OCI-LY7 (cell line): ENCODE measurements around the gene C16orf95.

ENCODE experiments used
- EZH2phosphoT487 ChIP-seq: fragments of 200-600 bp; sonication (generic); IDR thresholded peaks from 2 replicates; pipeline ENCODE4 v1.6.1; 2018; ENCODE audit warnings: low read depth, borderline replicate concordance, mild to moderate bottlenecking, mixed run types, antibody characterized with exemption, low read length, moderate library complexity, mixed read lengths
- TF ChIP-seq, protein P1 (sequence below): fragments of 200-600 bp; sonication (generic); conservative IDR thresholded peaks from 2 replicates; pipeline ENCODE4 v1.5.1; 2014; ENCODE audit warnings: mild to moderate bottlenecking, antibody characterized with exemption, low read length, moderate library complexity, mixed read lengths

GRCh38 chr16:87303962-87304521 lies 13.2 kb downstream of the C16orf95 start:
- TF ChIP-seq, protein P1, sequence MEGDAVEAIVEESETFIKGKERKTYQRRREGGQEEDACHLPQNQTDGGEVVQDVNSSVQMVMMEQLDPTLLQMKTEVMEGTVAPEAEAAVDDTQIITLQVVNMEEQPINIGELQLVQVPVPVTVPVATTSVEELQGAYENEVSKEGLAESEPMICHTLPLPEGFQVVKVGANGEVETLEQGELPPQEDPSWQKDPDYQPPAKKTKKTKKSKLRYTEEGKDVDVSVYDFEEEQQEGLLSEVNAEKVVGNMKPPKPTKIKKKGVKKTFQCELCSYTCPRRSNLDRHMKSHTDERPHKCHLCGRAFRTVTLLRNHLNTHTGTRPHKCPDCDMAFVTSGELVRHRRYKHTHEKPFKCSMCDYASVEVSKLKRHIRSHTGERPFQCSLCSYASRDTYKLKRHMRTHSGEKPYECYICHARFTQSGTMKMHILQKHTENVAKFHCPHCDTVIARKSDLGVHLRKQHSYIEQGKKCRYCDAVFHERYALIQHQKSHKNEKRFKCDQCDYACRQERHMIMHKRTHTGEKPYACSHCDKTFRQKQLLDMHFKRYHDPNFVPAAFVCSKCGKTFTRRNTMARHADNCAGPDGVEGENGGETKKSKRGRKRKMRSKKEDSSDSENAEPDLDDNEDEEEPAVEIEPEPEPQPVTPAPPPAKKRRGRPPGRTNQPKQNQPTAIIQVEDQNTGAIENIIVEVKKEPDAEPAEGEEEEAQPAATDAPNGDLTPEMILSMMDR, result no peak
- no peak for TF ChIP-seq EZH2phosphoT487
